ENCODE data around the gene GIMAP2.

GIMAP2 gene

GRCh38 chr7:150735596-150736358 lies 50.3 kb downstream of the GIMAP2 start:
- DNase-seq = no peak

DNA sequence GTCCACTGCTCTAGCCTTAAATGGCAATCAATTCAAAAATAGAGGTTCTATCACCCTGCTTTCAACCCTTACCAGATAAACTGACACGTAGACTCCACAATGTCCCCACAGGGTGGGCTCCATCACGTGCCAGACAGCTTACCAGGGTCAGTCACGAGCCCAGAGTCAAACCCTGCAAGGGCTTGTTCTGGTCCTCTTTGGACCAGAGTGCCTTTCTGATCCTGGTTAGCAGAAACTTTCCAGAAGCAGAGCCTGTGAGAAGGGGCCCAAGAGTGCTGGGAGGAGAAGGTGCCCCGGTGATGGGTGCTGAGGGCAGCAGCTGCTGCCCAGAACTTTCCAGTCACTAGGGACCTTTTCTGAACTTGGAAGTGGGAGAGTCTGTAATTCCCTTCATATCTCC lies 51.4 kb downstream of the GIMAP2 start:
- DNase-seq = no peak

DNA sequence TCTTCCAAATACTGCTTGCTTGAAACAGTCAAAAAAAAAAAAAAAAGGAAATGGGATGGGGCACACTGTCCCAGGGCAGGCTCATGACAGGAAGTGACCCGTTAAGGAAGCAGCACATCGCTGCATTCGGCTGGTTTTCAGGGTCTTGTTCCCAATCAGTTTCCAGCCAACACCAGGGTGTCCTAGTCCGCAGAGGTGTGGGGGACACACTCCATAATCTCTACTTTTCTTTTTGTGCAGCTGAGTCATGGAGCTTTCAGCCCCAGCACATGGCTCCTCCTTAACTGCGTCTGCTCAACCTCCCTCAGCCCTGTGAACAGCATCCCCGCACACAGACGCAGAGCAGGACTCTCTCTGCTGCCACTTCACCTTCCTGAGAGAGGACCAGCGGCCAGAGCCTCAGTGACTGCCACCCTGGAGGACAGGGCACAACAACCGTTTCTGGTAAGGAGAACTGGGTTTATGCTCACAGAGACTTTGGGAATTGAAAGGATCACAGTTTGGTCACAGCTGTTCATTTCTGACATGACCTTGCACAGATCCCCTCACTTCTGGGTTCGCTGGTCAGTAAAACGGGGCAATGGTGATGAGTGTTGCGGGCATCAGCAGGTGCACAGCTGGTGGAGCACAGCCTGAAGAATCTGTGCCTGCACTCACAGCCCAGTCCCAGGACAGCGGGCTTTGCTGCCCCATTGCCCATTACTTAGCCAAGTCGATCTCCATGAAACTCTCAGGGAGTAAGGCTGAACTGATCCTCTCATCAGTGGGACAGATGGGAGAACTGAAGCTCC lies 52.0 kb downstream of the GIMAP2 start, which contains the start of gene GIMAP5:
TSS of gene GIMAP5 (plus strand) at position 154 of the 791 bp plus-strand sequence. CDS start 3,467 bp downstream, outside the sequence.
- no peak for DNase-seq

DNA sequence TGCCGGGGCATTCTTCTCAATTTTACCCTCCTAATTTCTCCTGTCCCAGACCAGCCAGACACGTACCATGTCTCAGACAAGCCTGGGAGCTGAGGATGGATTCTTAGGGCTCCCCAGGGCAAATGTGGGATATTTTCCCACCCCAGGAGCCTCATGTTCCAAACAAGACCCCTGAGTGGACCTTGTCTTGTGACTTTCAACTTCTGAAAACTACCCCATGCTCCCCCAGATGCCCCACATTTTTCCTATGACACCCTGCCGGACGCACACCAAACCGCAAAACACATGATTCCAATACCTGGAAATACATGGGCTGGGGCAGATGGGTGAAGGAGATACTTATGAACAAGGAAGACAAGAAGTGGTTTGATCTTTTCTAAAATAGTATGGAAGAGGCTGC lies 52.6 kb downstream of the GIMAP2 start:
- DNase-seq = no peak

GRCh38 chr7:150738591-150739001 lies 53.1 kb downstream of the GIMAP2 start:
- no peak for DNase-seq

DNA sequence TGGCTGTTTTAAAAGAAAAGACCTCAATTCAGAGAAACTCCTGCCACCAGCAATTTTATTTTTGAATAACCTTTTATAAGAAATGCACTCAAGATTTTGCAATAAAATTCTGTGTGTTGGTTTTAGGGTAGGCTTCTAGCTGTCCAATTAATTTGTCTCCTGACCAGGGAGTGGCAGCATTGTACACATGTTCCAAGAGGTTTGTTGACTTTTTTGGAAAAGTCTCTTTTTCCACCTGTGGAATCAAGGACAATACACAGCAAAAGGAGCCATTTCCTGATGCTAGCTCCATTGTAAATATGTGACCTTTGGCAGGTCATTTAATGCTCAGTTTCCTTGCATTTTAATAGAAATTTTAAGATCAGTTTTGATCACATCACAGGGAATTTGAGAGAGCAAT lies 53.5 kb downstream of the GIMAP2 start:
- DNase-seq = no peak

- DNase-seq = no peak
These were observed 54.5 kb downstream of the GIMAP2 start for GRCh38 chr7:150740053-150740452.

DNA sequence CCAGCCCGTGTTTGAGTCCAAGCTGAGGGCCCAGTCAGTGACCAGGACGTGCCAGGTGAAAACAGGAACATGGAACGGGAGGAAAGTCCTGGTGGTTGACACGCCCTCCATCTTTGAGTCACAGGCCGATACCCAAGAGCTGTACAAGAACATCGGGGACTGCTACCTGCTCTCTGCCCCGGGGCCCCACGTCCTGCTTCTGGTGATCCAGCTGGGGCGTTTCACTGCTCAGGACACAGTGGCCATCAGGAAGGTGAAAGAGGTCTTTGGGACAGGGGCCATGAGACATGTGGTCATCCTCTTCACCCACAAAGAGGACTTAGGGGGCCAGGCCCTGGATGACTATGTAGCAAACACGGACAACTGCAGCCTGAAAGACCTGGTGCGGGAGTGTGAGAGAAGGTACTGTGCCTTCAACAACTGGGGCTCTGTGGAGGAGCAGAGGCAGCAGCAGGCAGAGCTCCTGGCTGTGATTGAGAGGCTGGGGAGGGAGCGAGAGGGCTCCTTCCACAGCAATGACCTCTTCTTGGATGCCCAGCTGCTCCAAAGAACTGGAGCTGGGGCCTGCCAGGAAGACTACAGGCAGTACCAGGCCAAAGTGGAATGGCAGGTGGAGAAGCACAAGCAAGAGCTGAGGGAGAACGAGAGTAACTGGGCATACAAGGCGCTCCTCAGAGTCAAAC lies 56.9 kb downstream of the GIMAP2 start:
- DNase-seq = no peak
